Vagina (tissue), 2 donors: ENCODE measurements around the gene FEM1B.

Experiments
- POLR2AphosphoS5 ChIP-seq, 2 donors: sonication (generic); formaldehyde crosslinking; IDR thresholded peaks; one replicate each; pipeline ENCODE4 v1.9.0; 2017; ENCODE audit warnings: antibody characterized with exemption in 2 of 2, mild to moderate bottlenecking in 2 of 2, low read depth in 1 of 2; ENCODE audit not compliant: insufficient read depth in 1 of 2
- TF ChIP-seq, protein P1 (sequence below), 3 experiments: fragments of 450-650 bp in 2 of 3; fragments of 200-600 bp in 1 of 3; sonication (generic) in 1 of 3; IDR thresholded peaks; one replicate each; pipeline ENCODE4 v1.5.1; 2017 to 2019; ENCODE audit warnings: antibody characterized with exemption in 3 of 3, mild to moderate bottlenecking in 2 of 3, moderate library complexity in 2 of 3

DNA sequence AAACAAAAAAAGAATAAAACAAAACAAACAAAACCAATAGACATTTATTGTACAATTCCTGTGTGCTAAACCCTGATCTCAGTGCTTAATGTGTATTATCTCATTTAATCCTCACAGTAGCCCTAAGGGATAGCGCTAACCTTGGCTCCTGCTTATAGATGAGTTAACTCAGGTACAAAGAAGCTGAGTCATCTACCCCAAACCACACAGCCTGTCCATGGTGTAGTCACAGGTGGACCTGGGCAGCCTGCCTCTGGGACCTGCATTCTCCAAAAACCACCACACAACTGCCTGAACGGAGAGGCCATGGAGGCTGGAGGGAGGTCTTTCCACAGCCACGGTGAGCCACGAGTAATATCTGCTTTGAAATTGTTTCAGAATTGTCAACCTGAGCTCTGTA lies 42.5 kb upstream of the FEM1B start:
- TF ChIP-seq, protein P1, sequence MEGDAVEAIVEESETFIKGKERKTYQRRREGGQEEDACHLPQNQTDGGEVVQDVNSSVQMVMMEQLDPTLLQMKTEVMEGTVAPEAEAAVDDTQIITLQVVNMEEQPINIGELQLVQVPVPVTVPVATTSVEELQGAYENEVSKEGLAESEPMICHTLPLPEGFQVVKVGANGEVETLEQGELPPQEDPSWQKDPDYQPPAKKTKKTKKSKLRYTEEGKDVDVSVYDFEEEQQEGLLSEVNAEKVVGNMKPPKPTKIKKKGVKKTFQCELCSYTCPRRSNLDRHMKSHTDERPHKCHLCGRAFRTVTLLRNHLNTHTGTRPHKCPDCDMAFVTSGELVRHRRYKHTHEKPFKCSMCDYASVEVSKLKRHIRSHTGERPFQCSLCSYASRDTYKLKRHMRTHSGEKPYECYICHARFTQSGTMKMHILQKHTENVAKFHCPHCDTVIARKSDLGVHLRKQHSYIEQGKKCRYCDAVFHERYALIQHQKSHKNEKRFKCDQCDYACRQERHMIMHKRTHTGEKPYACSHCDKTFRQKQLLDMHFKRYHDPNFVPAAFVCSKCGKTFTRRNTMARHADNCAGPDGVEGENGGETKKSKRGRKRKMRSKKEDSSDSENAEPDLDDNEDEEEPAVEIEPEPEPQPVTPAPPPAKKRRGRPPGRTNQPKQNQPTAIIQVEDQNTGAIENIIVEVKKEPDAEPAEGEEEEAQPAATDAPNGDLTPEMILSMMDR (IDR thresholded peaks at IDR 0.05), result no peak
- no peak for TF ChIP-seq POLR2AphosphoS5 (IDR thresholded peaks at IDR 0.05; ENCODE audit: insufficient read depth in 1 of 2, low read depth in 1 of 2)
